GM20431 (cell line): ENCODE measurements around the gene SLIT3.

ENCODE experiments used
- in situ Hi-C: fragments of 300-500 bp; cut with MseI, MboI; formaldehyde crosslinking; loops from one replicate; pipeline ENCODE4 v1.15.0; 2020; ENCODE audit warnings: low sequenced_read_pairs; ENCODE audit not compliant: unreplicated experiment

SLIT3 gene

GRCh38 chr5:168781941-168782571 is 518.9 kb downstream of the SLIT3 start:
- in situ Hi-C loops, result no loop called here

- in situ Hi-C loops, result no loop called here
Observed at GRCh38 chr5:168780888-168781287, 520.1 kb downstream of the SLIT3 start.

- in situ Hi-C loops, result no loop called here
Observed at GRCh38 chr5:168779333-168779732, 521.6 kb downstream of the SLIT3 start.

GRCh38 chr5:168778536-168778935 is 522.4 kb downstream of the SLIT3 start:
- in situ Hi-C loops, result no loop called here

GRCh38 chr5:168777651-168778050 is 523.3 kb downstream of the SLIT3 start:
- in situ Hi-C loops, result no loop called here

- in situ Hi-C loops, result no loop called here
Observed at GRCh38 chr5:168776070-168776469, 524.9 kb downstream of the SLIT3 start.

DNA sequence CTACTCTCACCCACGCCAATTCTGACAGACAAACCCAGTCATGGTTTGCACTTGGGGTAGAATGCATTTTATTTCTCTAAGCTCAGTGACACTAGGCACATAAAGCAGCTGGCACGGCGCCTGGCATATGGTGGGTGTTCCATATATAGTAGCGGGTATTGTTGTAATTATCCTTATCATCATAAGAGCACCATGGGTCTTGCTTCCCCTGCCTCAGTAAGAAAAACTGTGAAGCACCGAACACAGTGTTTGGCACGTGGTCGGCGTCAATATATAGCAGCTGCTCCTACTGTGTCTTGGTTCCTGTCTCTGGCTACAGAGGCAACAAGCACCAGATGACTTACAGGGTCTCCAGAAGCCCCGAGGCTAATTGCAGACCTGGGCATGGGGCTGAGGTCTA is 527.7 kb downstream of the SLIT3 start:
- in situ Hi-C loops, result no loop called here

GRCh38 chr5:168772316-168772961 is 528.5 kb downstream of the SLIT3 start:
- in situ Hi-C loops, result no loop called here

DNA sequence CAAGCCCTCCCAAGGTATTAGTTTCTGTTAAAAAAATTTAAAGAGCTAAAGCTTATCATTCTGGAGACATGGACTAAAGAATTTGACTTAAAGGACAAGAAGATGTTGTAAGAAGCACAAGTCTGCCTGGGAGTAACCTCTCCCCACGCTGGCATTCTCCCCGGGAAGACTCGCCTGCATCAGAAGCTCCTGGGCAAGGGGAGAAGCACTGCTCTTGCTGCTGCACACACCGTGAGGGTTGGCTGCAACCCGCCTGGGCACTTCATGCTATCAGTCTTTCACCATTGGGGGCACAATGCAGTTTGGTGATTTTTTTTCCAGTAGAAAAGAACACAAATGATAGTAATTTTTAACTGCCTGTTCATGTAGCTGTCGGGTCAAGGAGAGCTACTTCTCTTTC is 529.3 kb downstream of the SLIT3 start:
- in situ Hi-C loops, result no loop called here

- in situ Hi-C loops, result no loop called here
Observed at GRCh38 chr5:168770996-168771395, 529.9 kb downstream of the SLIT3 start.

- in situ Hi-C loops, result no loop called here
Observed at GRCh38 chr5:168770036-168770498, 530.9 kb downstream of the SLIT3 start.

DNA sequence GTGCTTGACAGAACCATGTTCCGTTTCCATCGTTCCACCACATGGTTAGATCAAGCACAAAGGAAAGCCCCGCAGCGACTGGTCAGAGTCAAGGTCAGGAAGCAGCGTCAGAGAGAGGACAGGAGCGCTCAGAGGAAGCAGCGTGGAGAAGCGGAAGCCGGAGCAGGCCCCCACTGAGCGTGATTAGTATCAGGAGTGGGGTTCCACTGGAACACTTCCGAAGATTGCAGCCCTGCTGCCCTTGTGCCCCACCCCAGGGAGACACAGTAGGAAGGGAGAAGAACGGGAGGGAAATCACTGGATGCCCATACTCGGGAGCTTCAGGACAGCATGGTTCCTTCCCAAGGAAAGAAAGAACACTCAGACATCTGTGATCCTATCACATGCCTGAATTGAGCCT is 532.8 kb downstream of the SLIT3 start:
- in situ Hi-C loops, result no loop called here

DNA sequence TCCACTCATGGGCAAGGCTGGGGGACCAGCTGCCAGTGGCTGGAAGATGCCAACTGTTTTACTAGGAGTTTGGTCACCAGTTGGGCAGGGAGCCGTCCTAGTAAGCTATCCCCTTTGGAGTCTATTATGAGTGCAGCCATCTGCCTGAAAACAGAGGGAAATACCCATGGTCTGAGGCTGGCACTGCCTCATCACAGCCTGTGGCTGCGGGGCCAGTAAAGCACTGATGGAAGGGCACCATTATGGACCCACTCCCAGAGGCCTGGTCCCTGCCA is 534.6 kb downstream of the SLIT3 start:
- in situ Hi-C loops, result no loop called here

DNA sequence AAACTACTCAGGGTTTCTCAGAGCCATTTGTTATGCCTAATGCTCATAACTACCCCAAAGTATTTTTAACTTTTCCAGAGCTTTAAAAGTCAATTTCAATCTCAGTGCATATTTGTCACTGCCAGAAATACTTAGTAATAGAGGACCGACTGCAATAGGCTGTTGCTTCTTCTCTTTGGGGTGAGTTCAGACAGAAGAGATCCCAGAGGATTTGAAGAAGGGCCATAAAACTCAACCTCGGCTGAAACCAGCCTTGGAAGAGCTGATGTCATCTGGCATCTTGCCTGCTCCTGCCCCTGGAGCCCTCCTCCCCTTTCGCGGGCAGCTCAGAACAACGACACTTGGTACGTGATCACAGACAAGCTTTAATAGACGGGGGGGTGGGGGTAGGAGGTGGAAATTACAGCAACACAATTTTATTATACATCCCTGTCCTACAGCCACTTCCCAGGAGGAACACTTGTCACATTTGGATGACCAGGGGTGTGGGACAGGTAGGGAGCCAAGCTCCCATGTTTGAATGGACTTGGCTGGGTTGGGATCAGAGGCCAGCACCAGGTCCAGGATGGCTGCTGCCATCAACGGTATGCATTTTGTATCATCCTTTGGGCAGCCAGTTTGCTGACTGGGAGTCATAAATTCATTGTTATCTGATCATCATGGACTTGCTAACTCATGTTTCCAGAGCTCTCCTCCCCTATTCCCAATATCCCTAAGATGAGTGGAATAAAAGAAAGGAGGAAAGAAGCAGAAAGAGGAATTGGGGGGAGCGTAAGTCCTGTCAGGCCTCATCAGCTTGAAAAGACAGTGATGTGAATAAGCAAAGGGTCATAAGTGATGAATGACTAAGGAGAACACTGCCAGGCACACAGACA is 535.2 kb downstream of the SLIT3 start:
- in situ Hi-C loops, result no loop called here

DNA sequence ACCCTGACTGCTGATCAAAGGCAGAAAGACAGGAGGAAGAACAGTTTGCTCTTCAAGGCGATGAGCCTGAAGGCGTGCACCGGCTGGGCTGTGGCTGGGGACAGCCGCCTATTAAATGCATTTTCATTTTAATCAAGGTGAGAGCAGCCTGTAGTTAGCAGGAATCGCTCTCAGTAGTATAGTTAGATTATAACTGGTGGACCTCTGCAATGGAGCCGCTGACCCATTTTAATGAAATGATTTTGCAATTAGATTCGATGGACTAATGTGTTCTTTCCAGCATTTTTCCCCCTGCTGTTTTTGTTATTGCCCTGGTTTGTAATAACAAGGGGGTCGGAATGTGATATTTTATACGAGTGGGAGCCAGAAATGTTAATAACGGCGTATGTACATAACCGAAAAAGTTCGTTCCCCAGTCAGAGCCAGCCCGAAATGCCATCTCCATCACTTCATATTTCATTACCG is 535.8 kb downstream of the SLIT3 start:
- in situ Hi-C loops, result no loop called here

GRCh38 chr5:168756453-168757391 is 544.2 kb downstream of the SLIT3 start:
- in situ Hi-C loops, result no loop called here

- in situ Hi-C loops, result no loop called here
Observed at GRCh38 chr5:168755548-168756093, 545.3 kb downstream of the SLIT3 start.

- in situ Hi-C loops, result no loop called here
Observed at GRCh38 chr5:168753691-168754254, 547.2 kb downstream of the SLIT3 start.

GRCh38 chr5:168752416-168753190 is 548.3 kb downstream of the SLIT3 start:
- in situ Hi-C loops, result no loop called here
